ENCODE measurements around the gene IGSF8. TPM values are rescaled to one million over a fixed set of nuclear protein-coding genes. Genes with fewer than 3 reads are reported as not detected.
"Not testable (repeated sequence)": the region's sequence is repeated elsewhere in the genome, so short reads cannot be mapped to it uniquely, and the experiment has no call there.

The IGSF8 gene
- total and polyA plus RNA-seq, 3 experiments from 2014 or later, result 39.5 to 59.2 (median 42.7) TPM

GRCh38 chr1:160116283-160117147 lies 18.1 kb upstream of the IGSF8 start:
- no peak for DNase-seq
- no peak overlapping the region for H3K4me3 ChIP-seq (ENCODE audit: low read length)
- H3K9me3 ChIP-seq (ENCODE audit: low read length), result no peaks in the 10 kb centered on the region
- H3K9me3 Mint-ChIP-seq, result no peaks in the 10 kb centered on the region
- H3K27me3 Mint-ChIP-seq, result peaks cover 10 to 41% of the 10 kb centered on the region in 2 donors
- no peaks in the 10 kb centered on the region for H3K36me3 Mint-ChIP-seq
- no peaks in the 10 kb centered on the region for H3K4me1 ChIP-seq (ENCODE audit: insufficient read depth, low read length)
- no peak overlapping the region for H3K4me3 Mint-ChIP-seq
- H3K27ac ChIP-seq (ENCODE audit: low read depth, low read length), result no peak overlapping the region
- peak overlapping the region in 2 of 8 donors; percentile 14 to 31 for H3K27ac Mint-ChIP-seq
- ChIA-PET CTCF (interaction anchor here (0.8 to 1.8 kb wide), 2 partner anchors 31 to 175 kb away, joined by 3 to 4 read pairs; no protein-coding TSS in a partner anchor), POLR2A (no interaction called here)
- H3K4me1 Mint-ChIP-seq, result no peaks in the 10 kb centered on the region
- peaks cover 12% of the 10 kb centered on the region for H3K27me3 ChIP-seq (ENCODE audit: insufficient read depth, low read length, poor library complexity, severe bottlenecking)
- no peaks in the 10 kb centered on the region for H3K36me3 ChIP-seq (ENCODE audit: insufficient read depth, low read length)

GRCh38 chr1:160115545-160116282 lies 17.3 kb upstream of the IGSF8 start, which contains the start of gene ATP1A2:
TSS of gene ATP1A2 (plus strand) at chr1:160115759. CDS start at chr1:160115862, 103 bp downstream.
- peaks cover 12% of the 10 kb centered on the region for H3K27me3 ChIP-seq (ENCODE audit: insufficient read depth, low read length, poor library complexity, severe bottlenecking)
- Mint-ChIP-seq H3K27me3 (peaks cover 10 to 43% of the 10 kb centered on the region in 2 donors), H3K27ac (no peak within 1 kb of the TSS), H3K9me3 (no peaks in the 10 kb centered on the region), H3K4me1 (no peaks in the 10 kb centered on the region), H3K4me3 (no peak within 1 kb of the TSS), H3K36me3 (no peaks in the 10 kb centered on the region)
- H3K9me3 ChIP-seq (ENCODE audit: low read length), result no peaks in the 10 kb centered on the region
- no peak for DNase-seq
- CTCF ChIA-PET, result no interaction called here
- no peak within 1 kb of the TSS for H3K4me3 ChIP-seq (ENCODE audit: low read length)
- no peaks in the 10 kb centered on the region for H3K4me1 ChIP-seq (ENCODE audit: insufficient read depth, low read length)
- POLR2A ChIA-PET, result no interaction called here
- no peak within 1 kb of the TSS for H3K27ac ChIP-seq (ENCODE audit: low read depth, low read length)
- H3K36me3 ChIP-seq (ENCODE audit: insufficient read depth, low read length), result no peaks in the 10 kb centered on the region

- CTCF ChIA-PET, result no interaction called here
- Histone ChIP-seq H3K36me3 (ENCODE audit: insufficient read depth, low read length) (no peaks in the 10 kb centered on the region), H3K27ac (ENCODE audit: low read depth, low read length) (no peak overlapping the region), H3K9me3 (ENCODE audit: low read length) (no peaks in the 10 kb centered on the region), H3K4me3 (ENCODE audit: low read length) (no peak overlapping the region), H3K27me3 (ENCODE audit: insufficient read depth, low read length, poor library complexity, severe bottlenecking) (peaks cover 12% of the 10 kb centered on the region), H3K4me1 (ENCODE audit: insufficient read depth, low read length) (no peaks in the 10 kb centered on the region)
- POLR2A ChIA-PET, result no interaction called here
- Mint-ChIP-seq H3K27me3 (peaks cover 17 to 48% of the 10 kb centered on the region in 2 donors), H3K36me3 (no peaks in the 10 kb centered on the region), H3K4me1 (no peaks in the 10 kb centered on the region), H3K9me3 (no peaks in the 10 kb centered on the region), H3K4me3 (no peak overlapping the region), H3K27ac (no peak overlapping the region)
- DNase-seq, result no peak
Observed at GRCh38 chr1:160114085-160114484, 15.7 kb upstream of the IGSF8 start.

GRCh38 chr1:160113407-160113806 lies 15.0 kb upstream of the IGSF8 start:
- CTCF ChIA-PET, result no interaction called here
- peaks cover 20 to 51% of the 10 kb centered on the region in 2 donors for H3K27me3 Mint-ChIP-seq
- H3K4me1 Mint-ChIP-seq, result no peaks in the 10 kb centered on the region
- no peak overlapping the region for H3K27ac Mint-ChIP-seq
- no peak overlapping the region for H3K4me3 ChIP-seq (ENCODE audit: low read length)
- no peak overlapping the region for H3K4me3 Mint-ChIP-seq
- no peaks in the 10 kb centered on the region for H3K9me3 ChIP-seq (ENCODE audit: low read length)
- no peaks in the 10 kb centered on the region for H3K9me3 Mint-ChIP-seq
- no peak overlapping the region for H3K27ac ChIP-seq (ENCODE audit: low read depth, low read length)
- H3K36me3 ChIP-seq (ENCODE audit: insufficient read depth, low read length), result no peaks in the 10 kb centered on the region
- H3K4me1 ChIP-seq (ENCODE audit: insufficient read depth, low read length), result no peaks in the 10 kb centered on the region
- H3K36me3 Mint-ChIP-seq, result no peaks in the 10 kb centered on the region
- POLR2A ChIA-PET, result no interaction called here
- no peak for DNase-seq
- peaks cover 12% of the 10 kb centered on the region for H3K27me3 ChIP-seq (ENCODE audit: insufficient read depth, low read length, poor library complexity, severe bottlenecking)

DNA sequence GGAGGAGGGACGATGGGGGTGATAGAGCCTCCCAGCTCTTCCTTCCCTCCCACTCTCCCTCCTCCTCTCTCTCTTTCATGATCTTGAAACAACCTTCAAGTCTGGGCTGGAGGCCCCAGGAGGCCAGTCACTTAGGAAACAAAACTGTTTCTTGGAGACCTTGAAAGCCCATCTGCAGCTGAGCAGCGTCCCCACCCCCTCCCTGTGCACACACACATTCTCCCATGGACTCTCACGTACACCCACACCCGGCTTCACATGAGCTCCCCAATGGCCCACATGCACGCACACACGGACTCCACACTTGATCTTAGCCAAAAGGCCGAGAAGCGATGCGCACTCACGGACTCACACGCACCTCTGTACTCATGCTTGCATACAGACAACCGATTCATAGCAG lies 13.9 kb upstream of the IGSF8 start:
- POLR2A ChIA-PET, result no interaction called here
- Histone ChIP-seq H3K36me3 (ENCODE audit: insufficient read depth, low read length) (no peaks in the 10 kb centered on the region), H3K4me3 (ENCODE audit: low read length) (no peak overlapping the region), H3K27me3 (ENCODE audit: insufficient read depth, low read length, poor library complexity, severe bottlenecking) (peaks cover 12% of the 10 kb centered on the region), H3K27ac (ENCODE audit: low read depth, low read length) (no peak overlapping the region), H3K4me1 (ENCODE audit: insufficient read depth, low read length) (no peaks in the 10 kb centered on the region), H3K9me3 (ENCODE audit: low read length) (no peaks in the 10 kb centered on the region)
- Mint-ChIP-seq H3K9me3 (no peaks in the 10 kb centered on the region), H3K27me3 (peaks cover 20 to 44% of the 10 kb centered on the region in 2 donors), H3K4me1 (no peaks in the 10 kb centered on the region), H3K4me3 (no peak overlapping the region), H3K27ac (peak overlapping the region in 1 of 8 donors; percentile 6), H3K36me3 (no peaks in the 10 kb centered on the region)
- CTCF ChIA-PET, result no interaction called here
- DNase-seq, result no peak

DNA sequence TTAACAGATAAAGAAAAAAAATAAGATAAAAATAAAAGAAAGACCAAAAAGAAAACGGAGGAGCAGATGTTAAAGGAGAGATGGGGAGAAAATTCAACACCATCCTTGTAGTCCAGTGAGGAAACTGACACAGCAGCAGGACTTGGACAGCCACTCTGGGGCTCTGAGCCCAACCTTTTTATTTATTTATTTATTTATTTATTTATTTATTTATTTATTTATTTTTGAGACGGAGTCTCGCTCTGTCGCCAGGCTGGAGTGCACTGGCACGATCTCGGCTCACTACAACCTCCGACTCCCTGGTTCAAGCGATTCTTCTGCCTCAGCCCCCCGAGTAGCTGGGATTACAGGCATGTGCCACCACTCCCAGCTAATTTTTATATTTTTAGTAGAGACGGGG lies 13.0 kb upstream of the IGSF8 start:
- H3K36me3 Mint-ChIP-seq, result not testable (repeated sequence)

GRCh38 chr1:160109686-160110085 lies 11.3 kb upstream of the IGSF8 start:
- POLR2A ChIA-PET, result no interaction called here
- Histone ChIP-seq H3K27me3 (ENCODE audit: insufficient read depth, low read length, poor library complexity, severe bottlenecking) (peaks cover 3% of the 10 kb centered on the region), H3K4me1 (ENCODE audit: insufficient read depth, low read length) (no peaks in the 10 kb centered on the region), H3K27ac (ENCODE audit: low read depth, low read length) (no peak overlapping the region), H3K4me3 (ENCODE audit: low read length) (no peak overlapping the region), H3K36me3 (ENCODE audit: insufficient read depth, low read length) (no peaks in the 10 kb centered on the region), H3K9me3 (ENCODE audit: low read length) (no peaks in the 10 kb centered on the region)
- H3K27me3 Mint-ChIP-seq, result peaks cover 15 to 23% of the 10 kb centered on the region in 2 donors
- H3K4me1 Mint-ChIP-seq, result no peaks in the 10 kb centered on the region
- CTCF ChIA-PET, result interaction anchor here (1.3 to 2.4 kb wide), 2 partner anchors 8 to 182 kb away, joined by 3 to 8 read pairs; no protein-coding TSS in a partner anchor
- no peak overlapping the region for H3K4me3 Mint-ChIP-seq
- H3K9me3 Mint-ChIP-seq, result no peaks in the 10 kb centered on the region
- peak overlapping the region in 1 of 8 donors; percentile 21 for H3K27ac Mint-ChIP-seq
- no peak for DNase-seq
- H3K36me3 Mint-ChIP-seq, result no peaks in the 10 kb centered on the region

More for the DNA sequence above, 13.0 kb upstream of the IGSF8 start:
- POLR2A ChIA-PET; H3K4me3 Mint-ChIP-seq; H3K4me3 ChIP-seq (ENCODE audit: low read length); H3K27ac ChIP-seq (ENCODE audit: low read depth, low read length); H3K9me3 ChIP-seq (ENCODE audit: low read length); H3K4me1 ChIP-seq (ENCODE audit: insufficient read depth, low read length); DNase-seq; H3K36me3 ChIP-seq (ENCODE audit: insufficient read depth, low read length); H3K9me3 Mint-ChIP-seq; H3K4me1 Mint-ChIP-seq; CTCF ChIA-PET: not testable (repeated sequence)
- Mint-ChIP-seq H3K27me3 (peaks cover 18 to 35% of the 10 kb centered on the region in 2 donors), H3K27ac (peak overlapping the region in 1 of 8 donors; percentile 72)
- peaks cover 12% of the 10 kb centered on the region for H3K27me3 ChIP-seq (ENCODE audit: insufficient read depth, low read length, poor library complexity, severe bottlenecking)

Data from CD8-positive, alpha-beta memory T cell (primary cell).